ENCODE data around the gene CTNNBIP1.
"Not testable (repeated sequence)": the region's sequence is repeated elsewhere in the genome, so short reads cannot be mapped to it uniquely, and the experiment has no call there.

Gene CTNNBIP1, protein sequence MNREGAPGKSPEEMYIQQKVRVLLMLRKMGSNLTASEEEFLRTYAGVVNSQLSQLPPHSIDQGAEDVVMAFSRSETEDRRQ

GRCh38 chr1:9910076-9910422 lies at the start of gene CTNNBIP1:
Gene CTNNBIP1 (minus strand): TSS chr1:9910269. CDS start chr1:9872064, 38,205 bp downstream.
- DNase-seq (ENCODE audit: low read depth in 3 of 3, low spot score in 1 of 3), result no peak

DNA sequence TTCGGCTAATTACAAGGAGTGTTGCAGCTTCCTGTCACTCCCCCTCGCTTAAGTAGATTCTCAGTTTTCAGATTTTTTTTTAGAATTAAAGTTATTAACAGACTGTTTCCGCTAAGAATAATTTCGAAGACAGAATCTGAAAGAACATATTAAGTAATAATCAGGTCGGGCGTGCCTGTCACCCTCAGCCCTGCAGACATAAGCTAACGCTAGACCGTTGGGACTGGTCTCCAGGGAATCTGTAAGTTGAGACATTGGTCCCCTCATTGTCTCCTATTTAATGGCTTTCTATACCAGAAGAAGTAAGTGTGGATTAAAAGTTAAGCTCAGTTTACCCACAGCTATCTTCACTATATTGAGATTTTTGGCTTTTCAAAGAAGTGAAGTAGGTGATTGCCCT lies 47.7 kb upstream of the CTNNBIP1 start:
- no peak for DNase-seq (ENCODE audit: low read depth in 3 of 3, low spot score in 1 of 3)

GRCh38 chr1:9946315-9946714 lies 36.2 kb upstream of the CTNNBIP1 start:
- no peak for DNase-seq (ENCODE audit: low read depth in 3 of 3, low spot score in 1 of 3)

DNA sequence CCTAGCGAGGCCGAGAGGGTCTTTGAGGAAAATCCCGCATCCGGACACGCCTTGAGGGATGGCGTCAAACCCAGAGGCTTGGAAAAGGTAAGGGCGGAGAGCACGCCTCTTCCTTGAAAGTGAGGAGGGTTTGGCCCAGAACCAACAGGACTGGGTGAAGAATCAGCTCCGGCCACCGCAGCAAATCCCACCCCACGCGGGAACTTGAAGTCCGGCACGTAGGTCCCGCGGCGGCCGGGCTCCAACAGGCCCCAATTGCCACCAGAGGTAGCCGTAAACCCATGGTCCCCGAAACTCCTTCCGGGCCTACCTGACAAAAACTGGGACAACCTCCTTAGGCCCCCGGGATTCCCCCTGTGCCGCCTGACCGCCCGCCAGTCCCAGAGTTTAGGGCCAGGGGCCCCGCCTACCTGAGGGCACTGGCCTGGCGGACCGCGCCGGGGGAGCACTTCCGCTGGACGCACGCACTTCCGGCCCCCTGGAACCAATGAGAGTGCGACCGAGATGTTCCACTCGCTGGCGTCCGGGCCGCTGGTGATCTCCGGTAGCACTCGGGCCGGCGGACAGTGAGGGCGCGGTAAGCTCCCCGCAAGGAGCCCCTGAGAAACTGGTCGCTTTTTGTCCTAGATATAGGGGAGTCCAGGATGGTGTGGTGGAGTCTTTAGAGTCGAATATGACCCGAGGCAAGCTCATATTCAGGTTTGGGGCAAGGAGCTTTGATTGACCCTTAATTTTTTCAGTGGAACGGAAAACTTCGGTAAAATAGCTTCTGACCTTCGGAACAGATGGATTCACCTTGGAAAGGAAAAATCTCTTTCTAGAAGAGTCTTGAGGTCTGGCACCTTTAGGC lies 33.1 kb upstream of the CTNNBIP1 start, which contains the start of the genes LZIC and NMNAT1:
TSS of gene LZIC (minus strand) at position 453 of the 850 bp plus-strand sequence. CDS start 6,772 bp downstream, outside the sequence.
TSS of gene NMNAT1 (plus strand) at position 537 of the 850 bp plus-strand sequence. CDS start 28,599 bp downstream, outside the sequence.
- DNase-seq (ENCODE audit: low read depth in 3 of 3, low spot score in 1 of 3), result peak; percentile 73 to 86 (median 74)

- no peak for DNase-seq (ENCODE audit: low read depth in 3 of 3, low spot score in 1 of 3)
Observed at GRCh38 chr1:9942399-9942938, 32.4 kb upstream of the CTNNBIP1 start.

DNA sequence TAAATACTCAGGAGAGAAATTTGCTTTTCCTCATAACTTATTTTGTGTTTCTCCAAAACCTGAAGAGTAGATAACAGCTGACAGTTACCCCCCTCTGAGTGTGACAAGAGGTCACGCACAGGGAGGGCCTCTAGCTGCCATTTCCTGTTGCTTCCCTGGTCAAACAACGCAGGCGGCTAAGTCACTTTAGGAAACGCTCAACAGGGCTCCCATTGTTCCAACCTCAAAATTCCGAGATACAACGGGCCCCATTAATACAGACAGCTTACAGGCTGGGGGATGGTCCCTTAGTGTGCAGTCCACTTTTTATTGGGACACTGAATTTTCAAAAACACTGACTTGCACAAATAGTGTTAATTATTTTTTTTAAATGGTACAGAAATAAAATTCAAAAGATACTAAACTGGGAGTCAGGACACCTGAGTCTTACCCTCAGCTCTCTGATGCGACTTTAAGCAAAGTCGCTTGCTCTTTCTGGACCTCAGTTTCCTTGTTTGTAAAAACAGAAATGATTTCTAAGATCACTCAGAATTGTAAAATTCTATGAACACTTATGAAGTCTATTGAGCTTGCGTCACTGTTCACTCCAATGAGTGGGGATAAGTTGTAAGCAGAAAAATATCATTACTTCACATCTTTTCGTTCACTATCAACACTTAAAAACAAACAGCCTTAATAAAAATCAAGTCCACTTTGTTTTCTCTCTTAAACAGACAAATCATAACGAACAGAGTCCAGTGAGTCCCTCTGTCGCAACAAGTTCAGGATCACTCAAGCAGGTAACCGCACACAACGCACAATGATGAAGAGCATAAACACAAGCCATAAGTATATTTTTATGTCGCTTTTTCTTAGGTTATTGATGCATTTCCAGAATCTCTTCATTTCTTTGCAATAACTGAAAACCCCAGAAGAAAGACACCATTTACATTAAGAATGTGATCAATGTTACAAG lies 19.6 kb upstream of the CTNNBIP1 start:
- DNase-seq (ENCODE audit: low read depth in 3 of 3, low spot score in 1 of 3), result no peak

- DNase-seq (ENCODE audit: low read depth in 3 of 3, low spot score in 1 of 3), result no peak
Observed at GRCh38 chr1:9927259-9927658, 17.2 kb upstream of the CTNNBIP1 start.

GRCh38 chr1:9922342-9922741 lies 12.3 kb upstream of the CTNNBIP1 start:
- DNase-seq (ENCODE audit: low read depth in 3 of 3, low spot score in 1 of 3), result no peak

DNA sequence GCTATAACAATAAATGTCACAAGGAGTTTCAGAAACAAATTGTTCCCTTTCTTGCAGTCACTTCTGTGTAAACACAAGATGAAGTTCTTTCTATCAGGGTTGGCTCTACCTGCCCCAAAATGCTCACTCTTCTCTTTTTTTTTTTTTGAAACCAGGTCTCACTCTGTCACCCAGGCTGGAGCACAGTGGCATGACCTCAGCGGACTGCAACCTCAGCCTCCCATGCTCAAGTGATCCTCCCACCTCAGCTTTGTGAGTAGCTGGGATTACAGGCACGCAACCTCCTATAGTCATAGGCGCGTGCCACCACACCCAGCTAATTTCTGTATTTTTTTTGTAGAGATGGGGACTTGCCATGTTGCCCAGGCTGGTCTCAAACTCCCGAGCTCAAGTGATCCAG lies 10.5 kb upstream of the CTNNBIP1 start:
- DNase-seq (ENCODE audit: low read depth in 3 of 3, low spot score in 1 of 3), result no peak

DNA sequence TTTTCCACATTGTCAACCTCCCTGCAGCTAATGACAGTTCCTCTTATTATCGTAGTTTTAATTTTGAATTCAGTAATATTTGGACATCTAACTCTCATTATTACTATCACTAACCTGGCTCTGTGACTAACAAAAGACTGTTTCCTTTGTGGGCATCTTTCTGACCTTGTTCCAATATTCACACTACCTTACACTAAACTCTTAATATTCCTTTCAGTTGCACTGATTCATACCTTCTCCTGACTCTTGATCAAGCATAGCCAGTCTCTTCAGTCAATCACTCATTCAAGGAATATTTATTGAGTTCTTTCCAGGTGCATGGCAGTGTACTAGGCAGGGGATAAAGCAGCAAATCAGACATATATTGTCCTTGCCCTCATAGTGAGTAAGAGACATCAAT lies 7.8 kb upstream of the CTNNBIP1 start:
- no peak for DNase-seq (ENCODE audit: low read depth in 3 of 3, low spot score in 1 of 3)

DNA sequence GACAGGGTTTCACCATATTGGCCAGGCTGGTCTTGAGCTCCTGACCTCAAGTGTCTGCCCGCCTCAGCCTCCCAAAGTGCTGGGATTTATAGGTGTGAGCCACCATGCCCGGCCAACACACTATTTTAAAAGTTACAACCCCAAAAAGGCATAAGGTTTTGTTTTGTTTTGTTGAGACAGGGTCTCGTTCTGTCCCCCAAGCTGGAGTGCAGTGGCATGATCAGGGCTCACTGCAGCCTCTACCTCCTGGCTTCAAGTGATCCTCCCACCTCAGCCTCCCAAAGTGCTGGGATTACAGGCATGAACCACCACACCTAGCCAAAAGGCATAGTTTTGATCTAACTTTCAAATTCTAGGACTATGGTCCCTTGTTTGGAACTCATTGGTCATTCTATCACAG lies 7.4 kb upstream of the CTNNBIP1 start:
- DNase-seq (ENCODE audit: low read depth in 3 of 3, low spot score in 1 of 3), result not testable (repeated sequence)

GRCh38 chr1:9916452-9916851 lies 6.4 kb upstream of the CTNNBIP1 start:
- no peak for DNase-seq (ENCODE audit: low read depth in 3 of 3, low spot score in 1 of 3)

GRCh38 chr1:9914610-9914937 lies 4.5 kb upstream of the CTNNBIP1 start:
- DNase-seq (ENCODE audit: low read depth in 3 of 3, low spot score in 1 of 3), result no peak

GRCh38 chr1:9912264-9912936 lies 2.3 kb upstream of the CTNNBIP1 start:
- DNase-seq (ENCODE audit: low read depth in 3 of 3, low spot score in 1 of 3), result no peak

GRCh38 chr1:9910423-9911178 lies 532 bp upstream of the CTNNBIP1 start:
- DNase-seq (ENCODE audit: low read depth in 3 of 3, low spot score in 1 of 3), result peak; percentile 100

- peak in 2 of 3 donors; percentile 7 to 10 for DNase-seq (ENCODE audit: low read depth in 3 of 3, low spot score in 1 of 3)
Observed at GRCh38 chr1:9909234-9910046, 629 bp downstream of the CTNNBIP1 start.

GRCh38 chr1:9908871-9909233 lies 1.2 kb downstream of the CTNNBIP1 start:
- no peak for DNase-seq (ENCODE audit: low read depth in 3 of 3, low spot score in 1 of 3)

DNA sequence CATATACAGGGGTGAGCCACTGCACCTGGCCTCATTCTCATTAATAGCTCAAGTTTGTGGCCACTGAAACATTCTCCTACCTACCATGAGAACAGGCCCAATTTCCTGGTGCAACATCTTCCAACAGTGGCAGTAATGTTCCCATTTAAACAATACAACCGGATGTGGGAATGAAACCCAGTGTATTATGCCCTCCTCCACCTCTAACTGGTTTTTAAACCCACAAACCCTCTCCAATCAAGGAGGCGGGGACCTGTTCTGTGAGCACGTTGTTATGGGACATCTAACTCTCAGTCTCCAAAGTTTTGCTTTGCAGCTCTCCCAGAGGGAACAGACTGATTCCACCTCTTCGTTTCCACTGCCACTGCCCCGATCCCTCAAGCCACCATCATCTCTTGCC lies 2.6 kb downstream of the CTNNBIP1 start:
- no peak for DNase-seq (ENCODE audit: low read depth in 3 of 3, low spot score in 1 of 3)

DNA sequence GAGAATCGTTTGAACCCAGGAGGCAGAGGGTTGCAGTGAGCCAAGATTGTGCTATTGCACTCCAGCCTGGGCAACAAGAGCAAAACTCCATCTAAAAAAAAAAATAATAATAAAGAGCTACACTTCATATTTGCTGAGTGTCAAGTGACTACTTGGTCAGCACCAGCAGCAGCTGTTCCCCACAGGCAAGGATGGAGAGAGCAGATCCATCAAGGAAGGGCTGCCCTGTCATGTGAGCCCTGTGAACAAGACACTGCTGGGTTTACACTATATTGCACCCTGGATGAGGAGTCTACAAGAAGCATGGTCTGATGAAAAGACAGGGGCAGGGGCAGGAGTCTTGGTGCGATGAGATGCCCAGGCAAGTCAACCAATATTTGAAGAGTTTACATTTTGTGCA lies 3.6 kb downstream of the CTNNBIP1 start:
- no peak for DNase-seq (ENCODE audit: low read depth in 3 of 3, low spot score in 1 of 3)
